GM12892 (cell line): ENCODE measurements around the gene DOCK8.

Experiments used
- DNase-seq: peaks from one replicate; pipeline ENCODE4 v3.0.0; 2011; ENCODE audit not compliant: insufficient read length
- FAIRE-seq: peaks from 2 replicates; lab custom pipeline; 2011; peaks lifted over from hg19 to GRCh38; lab: Jason Lieb, UNC
- POLR2A ChIP-seq: IDR thresholded peaks from 2 replicates; pipeline ENCODE4 v1.6.1; 2011; ENCODE audit warnings: low read depth, low read length, control low read depth
- POLR2AphosphoS5 ChIP-seq: IDR thresholded peaks from 2 replicates; pipeline ENCODE4 v1.6.1; 2011; ENCODE audit warnings: low read depth, low read length, control low read depth
- TAF1 ChIP-seq: IDR thresholded peaks from 2 replicates; pipeline ENCODE4 v1.6.1; 2011; ENCODE audit warnings: low read depth, mild to moderate bottlenecking, control low read depth, low read length, borderline replicate concordance

The DOCK8 gene

DNA sequence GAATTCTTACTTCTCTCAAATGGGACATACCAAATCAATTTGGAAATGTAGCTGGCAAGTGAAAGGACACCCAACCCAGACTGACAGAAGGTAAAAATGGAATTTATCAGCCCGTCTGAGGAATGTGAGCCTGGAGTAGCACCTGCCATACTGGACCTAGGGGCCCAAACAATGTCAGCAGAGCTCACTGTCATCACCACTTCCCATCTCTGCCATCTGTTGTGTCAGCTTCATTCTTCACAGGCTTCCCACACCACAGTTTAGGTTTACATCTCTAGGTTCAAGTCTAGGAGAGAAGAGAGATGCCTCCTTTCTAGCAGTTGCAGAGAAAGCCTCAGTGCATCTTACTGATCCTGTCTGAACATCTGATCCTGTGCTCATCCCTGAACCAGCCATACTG, 222.4 kb downstream of the DOCK8 start:
- DNase-seq (no peak), FAIRE-seq (no peak)
- TF ChIP-seq TAF1, result no peak
- TF ChIP-seq POLR2A, result no peak
- no peak for TF ChIP-seq POLR2AphosphoS5

DNA sequence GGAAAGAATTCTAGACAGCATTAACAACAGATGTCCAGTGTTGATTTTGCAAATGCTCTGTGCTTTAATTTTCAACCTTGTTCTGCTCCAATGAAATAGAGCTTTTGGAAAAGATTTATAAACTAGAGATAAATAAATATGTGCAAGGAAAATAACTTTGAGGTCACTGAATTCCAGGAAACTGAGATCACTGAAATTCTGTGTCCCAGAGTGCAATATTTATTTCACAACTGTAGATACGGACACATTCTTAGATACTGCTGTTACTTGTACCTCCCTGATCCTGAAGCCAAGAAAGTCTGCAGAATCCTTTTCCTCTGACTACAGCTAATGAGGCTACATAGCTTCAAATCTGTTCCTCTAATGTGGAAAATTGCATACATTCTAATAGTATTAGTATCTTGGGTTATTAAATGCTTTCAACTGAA, 222.9 kb downstream of the DOCK8 start:
- FAIRE-seq (no peak), DNase-seq (no peak)
- TF ChIP-seq POLR2A (no peak), TAF1 (no peak), POLR2AphosphoS5 (no peak)

GRCh38 chr9:438066-438465, 223.4 kb downstream of the DOCK8 start:
- no peak for DNase-seq
- no peak for FAIRE-seq
- TF ChIP-seq TAF1, result no peak
- TF ChIP-seq POLR2A, result no peak
- no peak for TF ChIP-seq POLR2AphosphoS5

DNA sequence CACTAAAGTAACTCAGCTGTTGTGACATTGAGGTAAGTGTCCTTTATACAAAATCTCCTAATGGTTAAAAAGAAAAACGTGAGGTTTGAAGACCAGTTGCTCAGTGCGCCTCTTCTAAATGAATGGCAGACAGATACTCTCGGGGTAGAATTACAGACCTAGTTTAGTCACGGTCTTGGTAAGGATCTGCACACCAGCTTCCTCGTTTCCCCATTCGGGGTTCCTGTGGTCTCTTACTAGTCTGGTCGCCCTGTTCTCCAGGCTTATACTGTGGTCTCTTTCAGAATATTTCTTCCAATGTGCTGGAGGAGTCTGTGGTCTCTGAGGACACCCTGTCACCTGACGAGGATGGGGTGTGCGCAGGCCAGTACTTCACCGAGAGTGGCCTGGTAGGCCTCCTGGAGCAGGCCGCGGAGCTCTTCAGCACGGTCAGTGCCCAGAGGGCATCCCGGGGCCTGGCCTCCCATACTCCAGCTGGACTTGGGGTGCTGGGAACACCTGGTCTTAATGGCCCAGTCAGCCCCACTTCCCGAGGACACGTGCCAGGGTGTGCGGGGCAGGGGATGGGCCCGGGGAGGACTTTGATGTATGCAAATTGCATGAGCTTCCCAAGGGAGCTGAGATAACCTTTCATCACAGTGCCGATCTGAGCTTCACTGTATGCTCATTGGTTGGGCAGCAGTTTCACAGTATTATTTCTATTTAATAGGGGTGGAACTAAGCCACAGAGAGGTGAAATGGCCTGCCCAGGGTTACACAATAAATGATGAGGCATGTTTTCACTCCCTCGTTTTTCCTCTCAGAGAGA, 224.5 kb downstream of the DOCK8 start:
- TF ChIP-seq POLR2A (no peak), POLR2AphosphoS5 (no peak), TAF1 (no peak)
- DNase-seq (no peak), FAIRE-seq (no peak)

- no peak for DNase-seq
- no peak for FAIRE-seq
- TF ChIP-seq POLR2AphosphoS5 (no peak), TAF1 (no peak), POLR2A (no peak)
Measured at GRCh38 chr9:441126-441525, 226.5 kb downstream of the DOCK8 start.

GRCh38 chr9:444528-444927, 229.9 kb downstream of the DOCK8 start:
- DNase-seq, result no peak

DNA sequence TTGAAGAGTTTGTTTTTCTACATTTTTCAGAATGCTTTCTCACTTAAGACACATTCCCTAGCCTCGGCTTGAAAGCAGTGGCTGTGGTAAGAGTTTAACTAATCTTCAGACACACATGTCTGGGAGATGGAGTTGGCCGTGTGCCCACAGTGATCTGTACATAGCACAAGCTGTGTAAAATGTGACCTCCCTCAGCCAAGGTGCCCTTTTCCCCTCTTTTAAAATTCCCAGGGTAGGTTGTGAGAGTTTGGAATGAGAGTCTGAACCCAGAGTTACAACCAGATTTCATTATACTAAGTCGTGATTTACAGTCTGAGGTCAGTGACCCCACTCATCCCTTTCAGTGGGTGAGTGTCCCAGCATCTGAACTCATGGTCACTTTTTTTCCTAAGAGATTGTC, 230.4 kb downstream of the DOCK8 start:
- TF ChIP-seq POLR2A, result no peak
- no peak for TF ChIP-seq POLR2AphosphoS5
- no peak for TF ChIP-seq TAF1
- DNase-seq, result no peak
- no peak for FAIRE-seq

More at GRCh38 chr9:444528-444927, 229.9 kb downstream of the DOCK8 start:
- no peak for FAIRE-seq
- TF ChIP-seq POLR2AphosphoS5, result no peak
- TF ChIP-seq TAF1, result no peak
- no peak for TF ChIP-seq POLR2A

DNA sequence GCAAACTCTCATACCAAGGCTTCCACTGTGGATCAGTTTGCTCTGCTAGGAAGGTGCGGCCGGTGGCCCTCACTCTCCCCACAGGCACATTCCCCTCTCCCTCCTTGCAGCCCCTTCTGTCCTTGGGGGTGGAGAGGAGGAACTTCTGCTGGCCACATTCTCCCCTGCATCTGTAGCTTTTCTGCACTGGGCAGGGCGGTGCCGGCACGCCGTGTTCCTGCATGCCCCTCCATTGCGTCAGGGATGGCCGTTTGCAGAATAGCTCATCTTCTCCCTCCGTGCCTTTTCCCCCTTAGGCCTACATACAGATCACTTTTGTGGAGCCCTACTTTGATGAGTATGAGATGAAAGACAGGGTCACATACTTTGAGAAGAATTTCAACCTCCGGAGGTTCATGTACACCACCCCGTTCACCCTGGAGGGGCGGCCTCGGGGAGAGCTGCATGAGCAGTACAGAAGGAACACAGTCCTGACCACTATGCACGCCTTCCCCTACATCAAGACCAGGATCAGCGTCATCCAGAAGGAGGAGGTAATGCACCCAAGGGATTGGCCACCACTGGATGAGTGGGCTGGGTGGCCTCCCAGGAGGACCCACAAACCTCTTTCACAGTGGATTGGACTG, 231.5 kb downstream of the DOCK8 start:
- DNase-seq (no peak), FAIRE-seq (no peak)
- TF ChIP-seq TAF1, result no peak
- TF ChIP-seq POLR2A, result no peak
- TF ChIP-seq POLR2AphosphoS5, result no peak

DNA sequence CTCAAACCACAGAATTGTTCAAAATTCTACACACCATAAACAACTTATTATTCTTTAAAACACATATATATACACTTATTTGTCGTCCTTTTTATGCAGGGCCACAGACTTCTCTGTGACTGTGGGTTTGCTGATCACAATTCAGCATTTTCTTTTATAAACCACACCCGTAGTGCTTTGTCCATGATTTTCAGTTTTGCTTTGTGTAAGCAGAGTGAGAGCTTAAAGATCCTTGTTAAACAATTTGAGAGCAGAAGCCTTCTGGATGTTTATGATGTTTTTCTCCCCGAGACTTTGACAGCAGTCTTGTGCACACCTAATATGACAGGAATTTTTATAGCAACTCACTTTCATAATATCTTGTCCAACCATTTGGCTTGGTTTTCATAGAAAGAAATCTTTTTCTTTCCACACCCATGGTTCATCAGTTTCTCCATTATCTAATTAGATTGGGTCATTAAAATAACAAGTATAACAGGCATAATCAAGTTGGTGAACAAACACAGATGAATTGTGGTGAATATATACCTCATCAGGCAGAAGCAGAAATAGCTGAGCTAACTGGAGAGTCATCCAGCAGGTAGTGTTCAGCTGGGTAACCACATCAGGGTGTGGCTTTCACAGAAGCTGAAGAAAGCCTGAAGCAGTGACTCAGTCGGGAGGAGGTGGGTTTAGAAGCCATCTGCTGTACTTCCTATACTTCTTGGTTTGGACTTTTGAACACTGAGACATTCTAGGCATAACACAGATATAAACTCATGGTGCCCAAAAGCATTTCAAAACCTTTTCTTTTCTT, 232.8 kb downstream of the DOCK8 start:
- FAIRE-seq (no peak), DNase-seq (no peak)
- TF ChIP-seq POLR2A (no peak), POLR2AphosphoS5 (no peak), TAF1 (no peak)

DNA sequence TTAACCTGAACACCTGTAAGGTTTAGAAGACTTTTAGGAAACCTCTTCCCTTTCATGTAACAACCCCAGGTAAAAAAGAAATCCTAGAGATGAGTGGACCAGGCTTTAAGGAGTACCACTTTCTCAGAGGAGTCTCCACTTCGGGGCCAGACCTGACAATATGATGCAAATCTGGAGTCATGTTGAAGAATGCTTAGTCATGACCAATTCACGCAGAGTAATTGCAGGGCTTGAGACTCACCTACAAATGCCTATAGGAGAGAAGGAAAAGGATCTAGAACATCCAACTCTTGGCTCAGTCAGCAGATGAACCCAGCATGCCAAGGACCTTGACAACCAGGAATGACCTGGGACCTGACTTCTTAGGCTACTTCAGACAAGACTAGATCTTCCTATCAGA, 235.4 kb downstream of the DOCK8 start:
- DNase-seq (no peak), FAIRE-seq (no peak)
- TF ChIP-seq POLR2AphosphoS5 (no peak), POLR2A (no peak), TAF1 (no peak)

DNA sequence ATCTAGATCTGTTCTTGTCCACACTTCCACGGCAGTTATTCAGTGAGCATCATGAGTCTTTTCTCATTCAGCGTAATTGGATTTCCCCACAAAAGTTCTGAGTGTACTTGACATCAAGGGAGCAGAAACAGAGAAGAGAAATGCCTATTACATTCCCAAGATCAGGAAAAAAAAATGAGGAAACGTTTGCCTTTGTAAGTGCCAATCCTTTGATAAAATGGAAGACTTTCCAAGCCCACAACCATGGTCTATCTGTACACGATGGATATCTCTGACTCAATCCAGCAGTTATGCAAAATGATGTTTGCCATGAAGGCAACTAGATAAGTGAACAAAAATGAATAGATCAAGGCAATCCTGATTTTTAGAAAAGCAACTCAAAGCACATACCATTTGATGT, 235.9 kb downstream of the DOCK8 start:
- DNase-seq (no peak), FAIRE-seq (no peak)
- TF ChIP-seq POLR2AphosphoS5 (no peak), POLR2A (no peak), TAF1 (no peak)
